OCI-LY1 (cell line): ENCODE measurements around the gene TTBK1.

Source experiments
- H2AFZ ChIP-seq: fragments of 200-600 bp; sonication (generic), shearing (Covaris generic); 2 replicates; pipeline ENCODE4 v1.6.0; 2014; ENCODE audit warnings: antibody characterized with exemption, mild to moderate bottlenecking, low read length
- H3F3A ChIP-seq: fragments of 200-600 bp; sonication (generic), shearing (Covaris generic); 2 replicates; pipeline ENCODE4 v1.6.0; 2014; ENCODE audit warnings: mild to moderate bottlenecking, antibody characterized with exemption, low read length, moderate library complexity; ENCODE audit not compliant: insufficient read depth
- H3K27ac ChIP-seq: fragments of 200-600 bp; sonication (generic); 2 replicates; pipeline ENCODE4 v1.5.1; 2014; ENCODE audit warnings: low read length, mixed run types, mild to moderate bottlenecking, low read depth; ENCODE audit not compliant: poor library complexity, severe bottlenecking
- H3K27me3 ChIP-seq: fragments of 200-600 bp; sonication (generic); 2 replicates; pipeline ENCODE4 v1.6.0; 2014; ENCODE audit warnings: antibody characterized with exemption, mild to moderate bottlenecking, low read length, moderate library complexity; ENCODE audit not compliant: insufficient read depth
- H3K36me3 ChIP-seq: fragments of 200-600 bp; sonication (generic); 2 replicates; pipeline ENCODE4 v1.6.1; 2014; ENCODE audit warnings: mild to moderate bottlenecking, antibody characterized with exemption, low read length, moderate library complexity, mixed read lengths; ENCODE audit not compliant: insufficient read depth
- H3K4me1 ChIP-seq: fragments of 200-600 bp; sonication (generic); 2 replicates; pipeline ENCODE4 v1.5.1; 2014; ENCODE audit warnings: mild to moderate bottlenecking, low read length, moderate library complexity; ENCODE audit not compliant: insufficient read depth, severe bottlenecking
- H3K4me2 ChIP-seq: fragments of 200-600 bp; sonication (generic), shearing (Covaris generic); 2 replicates; pipeline ENCODE4 v1.6.1; 2014; ENCODE audit warnings: low read length
- H3K4me3 ChIP-seq: fragments of 200-600 bp; sonication (generic); 2 replicates; pipeline ENCODE4 v1.5.1; 2014; ENCODE audit warnings: low read length, low read depth, mild to moderate bottlenecking, mixed read lengths; ENCODE audit not compliant: poor library complexity, severe bottlenecking
- H3K79me2 ChIP-seq: fragments of 200-600 bp; shearing (Covaris generic); 2 replicates; pipeline ENCODE4 v1.6.1; 2016; ENCODE audit warnings: mixed run types, low read length, mixed read lengths; ENCODE audit not compliant: insufficient read depth
- H3K9ac ChIP-seq: fragments of 200-600 bp; sonication (generic), shearing (Covaris generic); 2 replicates; pipeline ENCODE4 v1.6.1; 2014; ENCODE audit warnings: mild to moderate bottlenecking, low read length, mixed read lengths
- H3K9me2 ChIP-seq: fragments of 200-600 bp; sonication (generic), shearing (Covaris generic); 2 replicates; pipeline ENCODE4 v1.6.1; 2014; ENCODE audit warnings: low read depth, mild to moderate bottlenecking, low read length, mixed read lengths
- H3K9me3 ChIP-seq: fragments of 200-600 bp; shearing (Covaris generic); 2 replicates; pipeline ENCODE4 v1.6.1; 2014; ENCODE audit warnings: low read length, mixed read lengths
- H4K20me1 ChIP-seq: fragments of 200-600 bp; sonication (generic), shearing (Covaris generic); 2 replicates; pipeline ENCODE4 v1.6.0; 2016; ENCODE audit warnings: mild to moderate bottlenecking, low read length; ENCODE audit not compliant: insufficient read depth
- CTCF ChIP-seq: fragments of 200-600 bp; sonication (generic), shearing (Covaris generic); IDR thresholded peaks from 2 replicates; pipeline ENCODE4 v1.5.1; 2017; ENCODE audit warnings: mild to moderate bottlenecking, antibody characterized with exemption, low read length, moderate library complexity, mixed read lengths
- EZH2 ChIP-seq: fragments of 200-600 bp; sonication (generic), shearing (Covaris generic); IDR thresholded peaks from 2 replicates; pipeline ENCODE4 v1.8.0; 2017; ENCODE audit warnings: borderline replicate concordance, mixed run types, mild to moderate bottlenecking, antibody characterized with exemption, low read length, moderate library complexity, mixed read lengths

Gene TTBK1

GRCh38 chr6:43253401-43253800 is 10.1 kb downstream of the TTBK1 start:
- no peak for TF ChIP-seq EZH2
- TF ChIP-seq CTCF, result no peak
- no peak overlapping the region for H3K9ac ChIP-seq
- H4K20me1 ChIP-seq, result no peaks in the 10 kb centered on the region
- no peaks in the 10 kb centered on the region for H3F3A ChIP-seq
- peaks cover 10% of the 10 kb centered on the region; the same call in 1 of the 2 replicates for H3K27me3 ChIP-seq
- no peaks in the 10 kb centered on the region for H3K79me2 ChIP-seq
- H3K27ac ChIP-seq, result no peak overlapping the region
- no peaks in the 10 kb centered on the region for H3K9me3 ChIP-seq
- H3K9me2 ChIP-seq, result no peaks in the 10 kb centered on the region
- no peaks in the 10 kb centered on the region for H3K36me3 ChIP-seq
- no peak overlapping the region for H2AFZ ChIP-seq
- H3K4me3 ChIP-seq, result no peak overlapping the region
- H3K4me2 ChIP-seq, result no peak overlapping the region
- no peaks in the 10 kb centered on the region for H3K4me1 ChIP-seq

GRCh38 chr6:43254138-43254817 is 11.0 kb downstream of the TTBK1 start:
- TF ChIP-seq EZH2 (no peak), CTCF (no peak)
- H3K9me3 ChIP-seq, result no peaks in the 10 kb centered on the region
- H3K4me2 ChIP-seq, result no peak overlapping the region
- H3K27me3 ChIP-seq, result peaks cover 10% of the 10 kb centered on the region; the same call in 1 of the 2 replicates
- H3K9ac ChIP-seq, result no peak overlapping the region
- H3K4me3 ChIP-seq, result no peak overlapping the region
- H3F3A ChIP-seq, result no peaks in the 10 kb centered on the region
- H3K27ac ChIP-seq, result no peak overlapping the region
- H2AFZ ChIP-seq, result no peak overlapping the region
- no peaks in the 10 kb centered on the region for H3K79me2 ChIP-seq
- H3K4me1 ChIP-seq, result no peaks in the 10 kb centered on the region
- no peaks in the 10 kb centered on the region for H4K20me1 ChIP-seq
- H3K9me2 ChIP-seq, result no peaks in the 10 kb centered on the region
- H3K36me3 ChIP-seq, result no peaks in the 10 kb centered on the region

- TF ChIP-seq CTCF (no peak), EZH2 (no peak)
- no peak overlapping the region for H2AFZ ChIP-seq
- no peaks in the 10 kb centered on the region for H3K4me1 ChIP-seq
- no peaks in the 10 kb centered on the region for H3K9me2 ChIP-seq
- H3K4me2 ChIP-seq, result no peak overlapping the region
- no peaks in the 10 kb centered on the region for H4K20me1 ChIP-seq
- H3K4me3 ChIP-seq, result no peak overlapping the region
- no peaks in the 10 kb centered on the region for H3K79me2 ChIP-seq
- H3K27me3 ChIP-seq, result peaks cover 10% of the 10 kb centered on the region; the same call in 1 of the 2 replicates
- H3K9me3 ChIP-seq, result no peaks in the 10 kb centered on the region
- H3F3A ChIP-seq, result no peaks in the 10 kb centered on the region
- no peak overlapping the region for H3K27ac ChIP-seq
- no peaks in the 10 kb centered on the region for H3K36me3 ChIP-seq
- no peak overlapping the region for H3K9ac ChIP-seq
Measured at GRCh38 chr6:43254846-43255245, 11.6 kb downstream of the TTBK1 start.
